ENCODE data around the gene OLFML1.
A peak's percentile ranks its signal among the peaks of the same experiment; 100 is the strongest.
"Not testable (repeated sequence)": the region's sequence is repeated elsewhere in the genome, so short reads cannot be mapped to it uniquely, and the experiment has no call there.

Gene OLFML1

GRCh38 chr11:7512525-7513233, 27.4 kb downstream of the OLFML1 start:
- no peak for DNase-seq (ENCODE audit: low spot score)

- peak; percentile 89 for DNase-seq (ENCODE audit: low spot score)
Observed at GRCh38 chr11:7513234-7514098, 28.2 kb downstream of the OLFML1 start, which contains the start of gene PPFIBP2. PPFIBP2 (plus strand) TSS chr11:7513999; CDS start chr11:7549476, 35,477 bp downstream.

- DNase-seq (ENCODE audit: low spot score): no peak
Observed at GRCh38 chr11:7514099-7514591, 28.8 kb downstream of the OLFML1 start.

GRCh38 chr11:7515447-7515886, 30.2 kb downstream of the OLFML1 start:
- DNase-seq (ENCODE audit: low spot score): no peak

GRCh38 chr11:7516475-7516874, 31.2 kb downstream of the OLFML1 start:
- no peak for DNase-seq (ENCODE audit: low spot score)

- not testable (repeated sequence) for DNase-seq (ENCODE audit: low spot score)
Observed at GRCh38 chr11:7517743-7518142, 32.4 kb downstream of the OLFML1 start.

GRCh38 chr11:7518811-7519562, 33.7 kb downstream of the OLFML1 start:
- DNase-seq (ENCODE audit: low spot score): no peak

GRCh38 chr11:7520011-7520942, 35.0 kb downstream of the OLFML1 start:
- no peak for DNase-seq (ENCODE audit: low spot score)

GRCh38 chr11:7520981-7521487, 35.7 kb downstream of the OLFML1 start:
- DNase-seq (ENCODE audit: low spot score): no peak

- DNase-seq (ENCODE audit: low spot score): no peak
Observed at GRCh38 chr11:7522121-7522520, 36.8 kb downstream of the OLFML1 start.

GRCh38 chr11:7522546-7522945, 37.2 kb downstream of the OLFML1 start:
- DNase-seq (ENCODE audit: low spot score): no peak

GRCh38 chr11:7523416-7524210, 38.3 kb downstream of the OLFML1 start:
- DNase-seq (ENCODE audit: low spot score): no peak

GRCh38 chr11:7524462-7525235, 39.3 kb downstream of the OLFML1 start:
- no peak for DNase-seq (ENCODE audit: low spot score)

GRCh38 chr11:7525424-7525823, 40.1 kb downstream of the OLFML1 start:
- no peak for DNase-seq (ENCODE audit: low spot score)

GRCh38 chr11:7527029-7527428, 41.7 kb downstream of the OLFML1 start:
- DNase-seq (ENCODE audit: low spot score): no peak

GRCh38 chr11:7528514-7529049, 43.3 kb downstream of the OLFML1 start:
- no peak for DNase-seq (ENCODE audit: low spot score)

- DNase-seq (ENCODE audit: low spot score): no peak
Observed at GRCh38 chr11:7530013-7530640, 44.8 kb downstream of the OLFML1 start.

GRCh38 chr11:7531011-7531410, 45.7 kb downstream of the OLFML1 start:
- no peak for DNase-seq (ENCODE audit: low spot score)

Data from ecto neural progenitor cell (in vitro differentiated cells).